Inferior parietal cortex (tissue), 1 donor: ENCODE data around the gene SCAPER.

Experiments
- DNase-seq: peaks from one replicate; pipeline ENCODE4 v3.0.0-alpha.2; 2016; ENCODE audit errors: extremely low spot score

Gene SCAPER

DNA sequence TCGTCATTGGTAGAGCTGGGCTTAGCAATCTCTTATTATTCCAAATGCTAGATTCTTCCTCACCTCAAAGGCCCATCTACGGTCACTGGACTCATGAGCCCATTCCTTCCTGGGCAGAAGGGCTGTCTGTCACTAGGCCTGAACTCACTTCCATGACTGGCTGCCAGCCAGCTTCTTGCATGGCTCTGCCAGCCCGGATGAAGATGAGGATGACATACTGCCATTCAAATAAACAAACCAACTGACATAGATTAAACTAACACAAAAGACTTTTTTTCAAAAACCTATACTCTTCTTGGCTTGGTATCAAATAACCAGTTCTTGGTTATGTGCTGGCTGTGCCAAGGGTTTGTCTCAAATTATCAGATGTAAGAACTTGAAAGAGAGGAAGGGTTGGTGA is 544.7 kb downstream of the SCAPER start:
- no peak for DNase-seq

DNA sequence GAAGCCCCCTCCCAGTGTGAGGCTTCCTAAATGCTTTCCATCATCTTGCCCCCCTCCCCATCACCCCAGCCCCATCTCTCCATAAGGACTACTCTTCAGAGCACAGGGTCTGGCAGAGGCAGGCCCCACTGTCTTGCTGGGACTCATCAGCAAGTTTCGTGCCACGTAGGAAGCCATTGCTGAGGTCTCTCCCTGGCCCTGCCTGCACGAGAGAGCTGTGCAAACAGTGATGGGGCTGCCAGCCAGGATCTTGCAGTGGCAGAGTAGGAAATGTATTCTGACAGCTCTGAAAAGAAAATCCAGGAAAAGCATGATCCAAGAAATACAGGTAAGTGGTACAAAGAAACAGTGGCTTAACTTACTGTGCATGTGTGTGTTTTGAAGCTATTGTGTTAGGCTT is 546.0 kb downstream of the SCAPER start:
- no peak for DNase-seq

- no peak for DNase-seq
Measured at GRCh38 chr15:76358453-76358852, 546.7 kb downstream of the SCAPER start.

- no peak for DNase-seq
Measured at GRCh38 chr15:76354823-76355440, 550.2 kb downstream of the SCAPER start.

DNA sequence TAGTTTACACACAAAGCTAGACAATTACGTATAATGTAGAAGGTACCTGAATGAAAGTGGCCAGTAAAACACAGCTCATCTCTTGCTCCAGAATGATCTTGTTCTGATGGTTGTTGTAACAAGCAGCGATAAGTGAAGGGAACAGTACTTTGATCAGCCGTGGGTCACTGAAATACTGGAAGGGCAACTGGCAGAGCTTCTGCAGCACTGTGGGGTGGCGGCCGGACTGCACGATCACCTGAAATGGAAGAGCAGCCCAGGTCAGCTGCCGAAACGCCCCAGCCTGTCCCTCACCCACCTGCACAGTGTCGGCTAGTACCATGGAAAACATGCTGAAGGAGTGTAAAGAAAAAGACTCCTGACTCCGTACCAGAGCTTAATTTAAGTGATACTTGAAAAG is 551.2 kb downstream of the SCAPER start:
- DNase-seq = no peak

DNA sequence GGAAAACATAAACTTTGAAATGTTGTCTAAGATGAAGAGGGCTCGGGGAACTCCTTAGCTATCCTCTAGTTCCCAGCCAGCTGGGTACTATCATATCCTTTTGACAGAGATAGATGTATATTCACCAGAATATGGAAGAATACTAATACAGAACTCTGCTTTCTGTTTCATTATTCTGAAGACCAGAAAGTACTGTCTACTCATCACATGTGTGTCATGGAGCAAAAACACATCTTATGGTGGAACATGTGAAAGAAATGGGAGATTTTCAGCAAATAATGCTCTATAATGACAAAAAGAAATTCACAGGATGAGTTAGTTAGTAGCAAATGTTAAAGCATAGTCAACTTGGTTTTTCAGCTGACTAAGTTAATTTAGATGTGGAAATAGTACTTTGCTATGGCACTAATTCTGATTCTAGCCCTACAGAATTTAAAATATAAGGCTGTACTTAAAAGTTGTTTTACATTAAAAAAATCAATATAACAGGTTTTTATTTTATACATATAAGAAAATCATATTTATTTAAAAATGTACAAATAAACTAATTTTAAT is 552.0 kb downstream of the SCAPER start:
- DNase-seq = no peak

DNA sequence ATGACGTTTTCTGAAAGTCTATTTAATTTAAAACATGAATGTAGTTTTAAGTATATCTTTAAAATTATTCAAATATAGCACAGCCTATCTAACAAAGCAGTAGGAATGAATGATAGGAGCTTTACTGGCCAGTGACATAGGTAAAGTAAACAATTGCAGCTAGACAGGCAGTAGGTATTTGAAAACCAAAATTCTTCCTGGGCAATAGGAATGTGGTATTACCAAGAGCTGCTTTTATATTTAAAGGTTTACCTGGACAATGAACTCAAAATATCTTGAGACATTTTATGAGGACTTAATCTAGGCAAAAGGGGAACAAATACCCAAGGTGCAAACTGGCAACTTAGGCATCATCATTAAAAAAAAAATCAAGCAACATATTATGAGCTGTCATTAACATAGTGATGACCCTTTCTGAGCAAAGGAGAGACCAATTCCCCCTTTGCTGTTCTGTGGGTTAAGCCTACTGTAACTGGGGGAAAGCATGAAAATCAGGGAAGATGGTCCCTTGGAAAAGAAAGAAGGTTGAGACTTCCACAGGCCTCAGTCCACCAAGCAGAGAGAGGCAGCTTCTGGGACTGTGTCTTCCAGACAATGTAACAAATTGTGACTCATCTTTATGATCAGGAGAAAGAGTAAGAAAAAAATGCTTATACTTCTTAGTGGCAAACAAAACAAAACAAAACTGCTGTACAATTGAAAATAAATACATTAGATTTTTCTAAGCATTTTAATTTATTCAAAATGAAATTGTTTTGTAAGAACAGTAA is 555.7 kb downstream of the SCAPER start:
- DNase-seq = no peak

GRCh38 chr15:76347482-76348055 is 557.6 kb downstream of the SCAPER start:
- DNase-seq = no peak

DNA sequence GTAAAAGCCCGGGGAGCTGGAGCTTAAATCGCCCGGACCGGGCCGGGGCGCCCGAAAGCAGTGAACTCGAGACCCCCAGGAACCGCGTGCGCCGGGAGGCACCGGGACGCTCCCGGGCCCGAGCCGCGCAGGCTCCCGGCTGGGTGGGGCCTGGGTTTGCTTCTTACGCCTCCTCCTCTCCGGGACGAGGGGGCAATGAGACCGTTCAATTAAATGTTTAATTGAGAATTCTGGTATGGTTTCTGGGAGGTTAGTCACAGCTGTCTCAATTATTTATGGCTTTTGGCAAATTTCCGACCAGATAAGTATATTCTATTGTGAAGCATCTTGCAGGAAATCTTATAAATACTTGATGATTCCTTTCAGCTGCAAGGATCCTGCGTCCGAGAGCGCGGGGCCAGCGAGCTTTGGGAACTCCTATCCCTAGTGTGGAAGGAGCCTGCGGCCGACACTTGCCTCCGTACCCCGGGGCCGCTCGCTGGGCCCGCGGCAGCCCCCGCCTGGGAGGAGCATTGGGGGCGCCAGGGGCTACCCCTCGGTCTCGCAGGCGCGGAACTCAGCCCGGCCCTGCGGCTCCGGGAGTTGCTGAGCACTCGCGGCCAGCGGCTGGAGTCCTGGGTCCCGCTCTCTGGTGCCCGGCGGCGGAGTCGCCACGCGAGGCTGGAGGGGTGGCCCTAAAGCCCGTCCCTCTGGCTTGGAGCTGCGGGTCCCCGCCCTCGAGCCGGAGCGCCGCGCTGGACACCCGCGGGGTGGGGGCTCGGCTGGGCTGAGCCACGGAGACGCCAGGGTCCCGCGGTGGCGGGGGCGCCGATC is 558.3 kb downstream of the SCAPER start:
- no peak for DNase-seq

DNA sequence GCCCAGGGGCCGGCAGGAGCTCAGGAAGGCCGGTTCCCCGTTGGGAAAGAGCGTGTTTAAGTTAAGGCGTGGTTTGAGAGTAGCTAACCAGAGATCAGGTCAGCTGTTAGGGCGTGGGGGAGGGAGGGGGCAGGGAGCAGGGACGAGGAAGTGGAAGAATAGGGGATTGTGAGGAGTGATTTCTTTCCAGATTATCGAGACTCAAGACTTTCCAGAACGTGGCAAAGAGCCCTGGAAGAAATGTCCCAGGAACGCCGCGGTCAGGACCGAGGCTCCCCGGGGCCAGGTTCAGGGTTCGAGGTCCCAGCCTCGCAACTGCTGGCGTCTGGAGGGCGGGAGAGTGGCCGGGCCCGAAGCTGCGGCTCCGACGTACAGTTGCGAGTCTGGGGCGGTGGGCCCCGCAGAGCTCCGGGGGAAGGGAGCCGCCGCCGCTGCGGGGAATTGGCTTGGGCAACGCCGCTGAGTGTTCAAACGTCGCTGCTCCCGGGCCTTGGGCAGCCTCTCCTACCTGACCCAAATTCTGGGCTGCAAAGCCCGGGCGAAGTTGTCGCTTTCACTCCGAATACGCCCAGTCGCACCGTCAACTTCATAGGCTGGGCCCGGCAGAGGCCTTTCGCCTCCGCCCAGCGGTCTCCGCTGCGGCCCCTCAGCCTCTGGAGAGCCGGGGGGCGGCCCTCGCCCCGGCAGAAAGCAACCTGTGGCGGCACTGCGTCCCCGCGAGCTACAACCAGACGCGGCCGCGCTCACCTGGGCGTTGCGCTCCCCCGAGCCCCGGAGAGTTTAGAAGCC is 559.1 kb downstream of the SCAPER start:
- DNase-seq = no peak

GRCh38 chr15:76345583-76345879 is 559.6 kb downstream of the SCAPER start:
- DNase-seq = no peak

GRCh38 chr15:76344893-76345582 is 560.1 kb downstream of the SCAPER start:
- DNase-seq = no peak

DNA sequence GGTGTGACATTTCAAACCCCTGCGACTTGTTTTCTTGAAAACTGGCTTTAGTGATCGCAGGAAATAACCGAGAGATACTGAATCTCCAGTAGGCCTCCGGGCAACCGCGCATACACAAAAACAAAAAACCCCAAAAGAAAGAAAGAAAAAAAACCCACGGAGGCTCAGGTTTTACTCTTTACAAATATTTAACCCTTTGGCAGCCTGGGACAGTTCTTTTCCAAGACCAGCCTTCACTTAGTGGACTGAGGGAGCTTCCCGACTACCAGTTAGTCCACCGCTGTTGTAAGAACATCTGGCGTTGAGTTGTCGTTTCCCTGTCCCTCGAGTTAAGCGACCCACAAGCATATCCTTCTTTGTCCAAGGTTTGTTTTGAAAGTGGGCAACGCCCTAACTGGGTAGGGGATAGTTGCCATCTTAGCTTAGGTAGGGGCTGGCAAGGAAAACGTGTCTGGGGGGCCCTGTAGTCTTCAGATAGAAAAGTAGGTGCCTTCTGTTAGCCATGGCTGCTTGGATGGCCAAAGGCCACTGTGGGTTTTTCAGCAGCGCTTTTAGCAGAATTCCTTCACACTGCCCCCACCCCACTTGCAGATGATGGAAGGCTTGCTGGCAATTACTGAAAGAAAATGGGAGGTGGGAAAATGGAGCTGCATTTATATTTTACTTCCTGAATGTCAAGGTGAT is 561.7 kb downstream of the SCAPER start:
- DNase-seq = no peak

GRCh38 chr15:76342382-76343201 is 562.5 kb downstream of the SCAPER start:
- no peak for DNase-seq

- DNase-seq = no peak
Measured at GRCh38 chr15:76342058-76342381, 563.1 kb downstream of the SCAPER start.

- DNase-seq = no peak
Measured at GRCh38 chr15:76341366-76342057, 563.6 kb downstream of the SCAPER start.

- no peak for DNase-seq
Measured at GRCh38 chr15:76340803-76341365, 564.3 kb downstream of the SCAPER start.

DNA sequence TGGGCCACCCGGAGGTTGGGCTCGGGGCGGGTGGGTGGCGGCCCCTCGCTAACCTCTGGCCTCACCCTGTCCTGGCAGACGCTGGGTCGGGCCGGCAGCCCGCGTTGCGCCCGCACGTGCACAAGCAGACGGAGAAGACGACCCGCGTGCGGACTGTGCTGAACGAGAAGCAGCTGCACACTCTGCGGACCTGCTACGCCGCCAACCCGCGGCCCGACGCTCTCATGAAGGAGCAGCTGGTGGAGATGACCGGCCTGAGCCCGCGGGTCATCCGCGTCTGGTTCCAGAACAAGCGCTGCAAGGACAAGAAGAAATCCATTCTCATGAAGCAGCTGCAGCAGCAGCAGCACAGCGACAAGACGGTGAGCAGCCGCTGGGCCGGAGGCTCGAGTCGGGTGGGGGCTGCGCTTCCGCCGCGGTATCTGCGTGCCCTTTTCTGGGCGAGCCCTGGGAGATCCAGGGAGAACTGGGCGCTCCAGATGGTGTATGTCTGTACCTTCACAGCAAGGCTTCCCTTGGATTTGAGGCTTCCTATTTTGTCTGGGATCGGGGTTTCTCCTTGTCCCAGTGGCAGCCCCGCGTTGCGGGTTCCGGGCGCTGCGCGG is 564.8 kb downstream of the SCAPER start:
- DNase-seq = no peak
